Lung microvascular endothelial cell (primary cell): ENCODE data around the gene CACNA2D2. TPM values are rescaled to one million over a fixed set of nuclear protein-coding genes. Genes with fewer than 3 reads are reported as not detected.
"Not testable (repeated sequence)": the region's sequence is repeated elsewhere in the genome, so short reads cannot be mapped to it uniquely, and the experiment has no call there.

Experiments used
- DNase-seq, 2 donors: peaks; one replicate each; pipeline versions ENCODE4 v3.0.0 to v3.0.0-alpha.2; 2010; ENCODE audit warnings: low read depth in 2 of 2
- total RNA-seq: library from RNA; depleted of rRNA; stranded (reverse); fragments of >200 nt; gene quantifications from 2 replicates; pipeline ENCODE4 v1.2.1, GENCODE V29; 2014

Gene CACNA2D2
- total RNA-seq, 1 donor from 2014 or later = under 0.01 TPM

DNA sequence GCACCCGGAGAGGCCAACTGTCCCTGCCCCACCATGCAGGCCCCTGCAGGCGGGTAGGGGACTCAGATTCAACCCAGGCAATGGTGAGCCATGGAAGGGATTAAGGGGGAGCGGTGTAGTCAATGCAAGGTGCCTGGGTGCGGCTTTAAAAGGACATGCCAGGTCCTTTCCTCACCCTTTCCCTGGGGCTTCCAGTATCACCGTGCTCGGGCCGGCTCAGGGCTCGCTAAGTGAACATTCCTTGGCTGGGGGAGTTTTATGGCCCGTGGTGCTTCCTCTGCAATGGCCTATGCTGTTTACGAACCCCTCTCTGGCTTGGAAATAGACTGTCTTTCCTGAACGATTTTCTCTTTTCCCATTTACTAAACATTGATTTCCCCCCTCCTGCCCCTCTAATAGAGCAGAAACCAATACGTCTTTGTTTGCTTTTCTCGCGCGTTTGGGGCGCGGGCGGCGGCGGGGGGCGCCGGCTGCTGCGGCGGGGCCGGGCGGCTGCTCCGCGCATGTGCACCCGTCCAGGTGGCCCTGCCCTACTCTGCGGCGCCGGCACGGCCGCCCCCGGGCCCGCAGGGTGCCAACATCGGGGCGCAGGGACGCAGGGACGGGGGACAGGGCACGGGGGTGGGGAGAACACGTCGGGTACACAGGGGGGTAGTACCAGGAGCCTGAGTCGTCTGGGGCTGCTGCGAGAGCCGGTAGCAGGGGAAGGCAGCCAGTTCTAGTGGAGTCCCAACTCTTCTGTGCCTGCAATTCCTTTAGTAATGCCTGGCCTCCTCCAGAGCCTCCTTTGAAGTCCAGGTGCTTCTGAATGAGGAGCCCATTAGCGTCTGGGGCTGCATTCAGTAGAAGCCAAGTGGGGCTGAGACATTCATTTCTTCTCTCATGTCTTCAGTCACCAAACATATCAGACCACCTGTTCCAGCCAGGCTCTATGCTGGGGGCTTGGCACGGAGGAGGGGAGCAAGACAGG is 26.9 kb upstream of the CACNA2D2 start:
- DNase-seq = no peak

DNA sequence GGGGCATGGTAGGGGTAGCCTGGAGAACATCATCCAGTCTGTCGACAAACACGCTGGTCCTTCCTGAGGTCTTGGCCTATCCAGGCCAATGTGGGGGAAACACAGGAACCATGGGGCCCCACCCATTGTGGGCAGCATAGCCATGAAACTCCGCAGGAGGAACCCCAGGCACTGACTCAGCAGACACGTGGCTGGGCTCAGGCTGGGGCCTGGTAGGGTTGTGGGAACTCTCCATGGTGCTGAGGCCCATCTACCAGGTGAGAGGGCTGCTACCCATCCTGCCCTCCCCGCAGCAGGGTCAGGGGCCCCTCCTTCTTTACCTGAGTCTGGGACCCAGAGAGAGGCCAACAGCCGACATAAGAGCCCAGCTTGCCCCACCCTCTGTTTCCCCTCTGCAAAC is 22.6 kb upstream of the CACNA2D2 start:
- DNase-seq = peak; percentile 32 to 40

DNA sequence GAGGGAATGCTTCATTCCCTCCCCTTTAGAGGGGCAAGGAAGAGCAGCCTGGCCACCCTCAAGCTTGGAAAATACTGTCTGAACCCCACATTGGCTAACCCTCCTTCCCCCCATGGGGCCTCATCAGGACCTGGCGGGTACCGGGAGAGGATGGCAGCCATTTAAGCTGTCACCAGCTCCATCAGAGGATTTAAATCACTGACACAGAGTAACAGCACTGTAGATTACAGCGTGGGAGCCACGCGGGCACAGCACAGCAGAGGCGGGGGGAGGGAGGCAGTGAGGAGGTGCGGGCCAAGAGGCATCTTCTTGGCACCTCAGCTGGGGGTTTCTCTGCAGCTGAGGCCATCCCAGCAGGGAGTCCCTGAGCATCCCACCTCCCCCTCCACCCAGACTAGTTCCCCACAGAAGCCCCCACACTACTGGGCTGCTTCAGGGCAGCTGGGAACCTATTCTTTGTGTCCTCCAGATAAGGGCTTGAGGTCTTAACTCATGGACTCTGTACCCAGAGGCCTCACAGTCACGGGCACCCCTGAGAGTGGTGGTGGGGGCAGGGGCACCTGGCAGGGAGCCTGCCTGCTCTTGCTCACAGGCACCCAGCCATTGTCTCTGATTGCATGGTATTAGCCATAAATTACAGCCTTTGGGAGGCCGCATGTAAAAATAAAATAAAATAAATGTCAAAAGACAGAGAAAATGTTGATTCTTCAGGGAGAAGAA is 21.9 kb upstream of the CACNA2D2 start:
- DNase-seq = no peak

DNA sequence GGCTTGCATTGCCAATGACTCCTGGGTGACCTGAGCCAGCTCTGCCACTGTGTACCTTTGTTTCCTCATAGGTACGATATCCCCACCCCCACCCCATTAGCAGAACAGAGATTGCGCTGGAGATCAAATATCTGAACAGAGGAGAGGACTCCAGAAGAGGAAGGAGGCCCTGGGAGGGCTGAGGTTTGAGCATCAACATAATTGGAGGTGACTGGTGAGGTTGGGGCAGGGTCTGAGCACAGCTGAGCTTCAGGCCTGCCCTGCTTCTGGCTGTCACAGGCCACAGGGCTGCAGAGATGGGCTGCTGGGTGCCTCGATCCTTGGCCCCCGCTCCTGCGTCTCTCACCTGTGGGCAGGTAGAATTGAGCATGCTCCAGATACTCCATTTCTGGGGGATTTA is 21.3 kb upstream of the CACNA2D2 start:
- DNase-seq = no peak

DNA sequence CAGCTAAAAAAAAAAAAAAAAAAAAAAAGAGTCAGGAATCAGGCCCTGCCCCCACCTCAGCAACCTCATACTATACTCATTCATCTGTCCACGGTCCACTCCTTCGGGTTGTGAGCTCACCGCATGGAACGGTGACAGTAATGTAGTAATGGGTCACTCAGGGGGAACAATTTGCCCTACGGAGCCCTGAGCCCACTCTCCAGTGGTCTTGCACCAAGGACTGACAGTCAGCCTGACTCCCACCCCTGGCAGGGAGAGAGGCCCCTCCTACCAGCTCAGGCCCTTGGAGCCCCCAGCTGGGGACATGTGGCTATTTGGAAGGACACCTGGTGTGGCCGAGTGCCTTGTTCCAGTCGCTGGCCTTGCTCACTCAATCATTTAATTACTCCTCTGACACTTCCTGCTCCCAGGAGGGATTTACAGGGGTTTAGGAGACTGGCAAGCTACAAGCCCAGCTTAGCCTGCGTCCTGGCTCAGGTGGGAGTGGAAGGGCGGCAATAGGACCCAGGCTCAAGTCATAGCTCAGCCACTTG is 19.9 kb upstream of the CACNA2D2 start:
- no peak for DNase-seq

DNA sequence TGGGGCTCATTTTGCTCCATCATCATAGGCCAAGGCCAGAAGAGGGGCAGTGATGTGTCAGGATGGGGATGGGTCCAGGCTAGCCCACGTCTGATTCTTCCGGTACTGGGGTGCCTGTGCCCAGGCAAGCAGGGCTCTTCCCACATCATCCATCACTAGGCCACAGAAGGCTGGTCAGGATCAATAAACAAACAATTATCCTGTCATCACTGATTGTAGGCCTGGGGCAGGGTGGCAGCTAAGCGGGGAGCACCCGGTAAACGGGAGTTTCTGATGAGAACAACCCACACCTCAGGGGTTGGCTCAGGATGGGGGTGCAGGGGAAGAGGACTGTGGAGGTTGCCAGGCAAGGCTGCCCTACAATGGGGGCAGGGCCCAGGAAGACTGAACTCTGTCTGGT is 18.1 kb upstream of the CACNA2D2 start:
- DNase-seq = no peak

DNA sequence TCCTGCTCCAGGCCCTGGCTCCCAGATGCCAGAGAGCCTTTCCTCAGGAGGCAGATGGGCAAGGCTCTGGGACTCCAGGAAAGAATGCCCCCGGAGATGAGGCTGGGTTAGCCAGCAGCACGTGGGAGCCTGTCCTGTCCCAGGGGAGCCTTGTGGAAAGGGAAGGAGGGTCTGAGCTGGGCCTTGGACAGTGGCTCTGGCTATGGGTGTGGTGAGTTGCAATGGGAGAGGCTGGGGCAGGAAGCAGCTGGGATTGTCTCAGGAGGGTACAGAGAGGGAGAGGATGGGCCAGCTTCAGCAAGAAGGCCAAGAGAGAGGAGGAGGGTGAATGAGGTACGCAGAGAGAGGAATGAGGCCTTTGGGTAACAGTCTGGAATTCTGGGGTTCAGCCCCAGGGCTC is 17.4 kb upstream of the CACNA2D2 start:
- no peak for DNase-seq

DNA sequence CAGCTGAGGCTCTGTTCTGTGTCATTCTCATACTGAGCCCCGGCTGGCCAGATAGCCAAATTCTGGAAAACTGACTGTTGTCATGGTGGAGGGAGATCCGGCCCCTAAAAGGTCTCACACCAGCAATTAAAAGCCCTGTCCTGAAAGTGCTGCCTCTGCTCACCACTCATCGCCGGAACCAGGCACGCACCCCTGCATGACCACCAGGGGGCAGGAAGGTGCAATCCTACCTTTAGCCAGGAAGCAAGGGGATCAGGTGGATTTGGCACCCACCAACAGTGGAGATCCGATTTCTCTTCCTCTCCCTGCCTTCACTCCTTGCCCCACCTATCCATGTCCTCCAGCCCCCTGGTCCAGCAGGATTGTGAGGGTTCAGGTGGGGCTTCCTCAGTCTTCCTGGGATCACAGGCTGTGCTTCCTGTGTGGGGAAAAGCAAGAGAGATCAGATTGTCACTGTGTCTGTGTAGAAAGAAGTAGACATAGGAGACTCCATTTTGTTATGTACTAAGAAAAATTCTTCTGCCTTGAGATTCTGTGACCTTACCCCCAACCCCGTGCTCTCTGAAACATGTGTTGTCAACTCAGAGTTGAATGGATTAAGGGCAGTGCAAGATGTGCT is 16.1 kb upstream of the CACNA2D2 start:
- DNase-seq = peak; percentile 42 to 61

DNA sequence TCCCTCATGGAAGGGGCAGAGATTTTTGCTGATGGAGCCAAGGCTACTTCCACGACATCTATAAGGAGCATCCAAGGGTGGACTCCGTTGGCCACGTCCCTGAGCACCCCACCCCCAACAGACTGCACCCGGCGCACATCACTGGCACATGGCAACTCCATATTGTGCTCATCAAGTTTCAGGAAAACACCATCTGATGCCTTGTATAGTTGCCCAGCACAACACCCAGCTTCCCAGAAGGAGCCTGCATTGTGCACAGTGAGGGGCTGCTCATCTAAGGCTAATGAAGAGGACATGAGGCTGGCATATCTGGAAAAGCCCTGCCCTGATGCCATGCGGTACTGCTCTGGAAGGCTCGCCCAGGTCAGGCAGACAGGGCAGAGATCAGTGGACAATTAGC is 15.0 kb upstream of the CACNA2D2 start:
- DNase-seq = no peak

DNA sequence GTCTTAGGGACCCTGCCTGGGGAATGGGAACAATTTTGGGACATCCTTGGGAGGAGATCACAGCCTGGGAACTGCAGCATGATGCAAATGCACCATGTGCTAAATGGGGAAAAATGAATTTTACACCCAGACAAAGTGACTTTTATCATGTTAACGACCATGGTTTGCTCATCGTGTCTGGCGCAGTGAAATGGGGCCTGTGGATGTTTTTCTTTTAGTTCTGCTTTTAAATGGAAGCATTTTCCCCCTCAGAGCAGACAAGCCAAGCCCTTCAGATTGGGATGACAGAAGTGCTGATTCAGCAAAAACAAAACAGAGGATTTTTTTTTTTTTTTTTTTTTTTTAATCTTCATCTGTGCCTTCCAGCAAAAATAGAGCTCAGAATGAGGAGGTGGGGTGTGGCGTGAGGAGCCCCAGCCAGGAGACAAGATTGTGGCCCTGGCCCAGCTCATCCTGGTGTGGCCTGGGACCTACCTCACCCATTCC is 14.3 kb upstream of the CACNA2D2 start:
- DNase-seq = no peak

DNA sequence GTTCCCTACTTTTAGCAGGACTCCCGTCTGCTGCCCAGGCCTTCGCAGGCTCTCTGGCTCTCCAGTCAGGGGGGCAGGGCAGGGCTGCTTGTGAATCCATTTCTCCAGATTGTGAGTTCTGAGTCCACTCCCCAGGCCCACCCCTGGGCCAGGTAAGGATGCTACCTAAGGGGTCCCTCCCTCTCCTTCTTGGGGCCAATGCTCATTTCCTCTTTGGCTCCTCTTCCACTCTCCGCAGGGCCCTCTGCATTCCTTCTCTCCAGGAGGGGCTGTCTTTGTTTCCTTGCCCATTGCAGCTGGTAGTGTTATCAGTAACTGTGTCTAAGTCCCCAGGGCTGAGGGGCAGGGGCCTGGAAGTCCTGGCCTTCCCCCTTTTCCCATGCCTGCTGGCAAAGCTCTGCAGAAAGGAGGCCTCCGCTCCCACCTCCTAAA is 13.0 kb upstream of the CACNA2D2 start:
- DNase-seq = no peak

DNA sequence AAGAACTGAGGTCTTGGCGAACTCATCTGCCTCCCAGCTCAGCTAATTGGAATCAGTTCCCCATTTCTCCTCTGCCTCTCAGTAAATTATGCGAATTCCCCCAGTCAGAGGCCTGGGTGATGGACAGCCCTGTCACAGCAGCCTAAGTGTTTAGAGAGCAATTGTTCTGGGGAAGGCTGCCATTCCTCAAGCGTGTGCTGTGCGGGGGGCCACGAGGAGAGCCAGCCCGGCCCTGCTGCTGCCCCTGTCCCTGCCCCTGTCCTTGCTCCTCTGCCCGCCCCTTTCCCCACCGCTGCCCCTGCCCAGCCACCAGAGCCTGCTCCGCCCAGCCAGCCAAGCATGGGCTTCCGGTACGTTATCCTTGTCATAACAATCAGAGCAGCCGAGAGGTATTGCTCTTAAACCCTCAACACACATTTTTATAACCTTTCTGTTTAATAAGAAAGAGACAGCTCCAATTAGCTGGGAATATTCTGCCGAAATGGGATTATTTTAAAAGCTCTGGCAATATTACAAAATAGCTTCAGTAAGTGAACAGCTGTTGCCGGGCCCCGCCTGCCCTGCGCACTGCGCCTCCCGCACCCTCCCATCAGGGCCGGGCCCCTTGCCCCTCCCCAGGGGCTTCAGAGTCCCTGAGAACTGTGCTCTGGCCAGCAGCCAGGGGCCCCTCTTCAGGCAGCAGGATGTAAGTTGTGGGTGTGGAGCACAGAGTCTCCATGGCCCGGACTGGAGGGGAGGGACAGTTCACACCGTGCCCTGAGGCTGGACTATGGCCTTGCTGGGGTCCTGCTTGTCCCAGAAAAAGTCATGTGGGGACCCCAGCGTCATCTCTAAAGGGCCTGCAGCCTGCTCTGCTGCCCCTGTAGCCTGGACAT is 12.4 kb upstream of the CACNA2D2 start:
- peak; percentile 21 to 39 for DNase-seq

DNA sequence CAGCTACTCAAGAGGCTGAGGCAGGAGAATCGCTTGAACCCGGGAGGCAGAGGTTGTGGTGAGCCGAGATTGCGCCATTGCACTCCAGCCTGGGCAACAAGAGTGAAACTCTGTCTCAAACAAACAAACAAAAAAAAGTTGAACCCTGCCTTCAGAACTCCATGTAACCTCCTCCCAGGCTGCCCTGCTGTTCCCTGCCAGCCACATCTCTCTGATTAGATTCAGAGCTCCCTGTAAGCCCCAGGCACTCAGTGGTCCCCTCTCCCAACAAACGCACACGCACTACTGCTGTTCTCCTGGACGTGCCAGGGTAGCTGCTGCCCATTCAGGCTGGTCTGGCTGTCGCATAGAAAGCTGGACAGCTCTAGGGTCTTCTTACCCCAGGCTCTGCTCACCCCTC is 9.5 kb upstream of the CACNA2D2 start:
- not testable (repeated sequence) for DNase-seq

DNA sequence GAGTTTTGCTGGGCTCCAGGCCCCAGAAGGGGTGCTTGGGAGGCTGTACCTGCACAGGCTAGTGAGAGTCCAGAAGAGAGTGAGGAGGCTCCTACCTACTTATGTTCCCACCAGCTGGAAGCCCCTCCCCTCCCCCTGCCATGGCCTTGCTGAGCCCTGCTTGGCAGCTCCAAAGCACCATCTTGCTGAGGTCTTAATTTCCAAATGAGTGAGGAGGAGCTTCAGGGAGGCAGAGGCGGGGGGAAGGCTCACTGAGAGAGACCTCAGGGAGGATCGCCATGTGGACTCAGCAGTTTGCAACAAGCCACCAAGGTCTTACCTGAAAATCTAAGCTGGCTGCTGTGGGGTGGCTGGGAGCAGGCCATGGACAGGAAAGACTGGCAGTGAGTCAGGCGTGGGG is 8.7 kb upstream of the CACNA2D2 start:
- DNase-seq = no peak

DNA sequence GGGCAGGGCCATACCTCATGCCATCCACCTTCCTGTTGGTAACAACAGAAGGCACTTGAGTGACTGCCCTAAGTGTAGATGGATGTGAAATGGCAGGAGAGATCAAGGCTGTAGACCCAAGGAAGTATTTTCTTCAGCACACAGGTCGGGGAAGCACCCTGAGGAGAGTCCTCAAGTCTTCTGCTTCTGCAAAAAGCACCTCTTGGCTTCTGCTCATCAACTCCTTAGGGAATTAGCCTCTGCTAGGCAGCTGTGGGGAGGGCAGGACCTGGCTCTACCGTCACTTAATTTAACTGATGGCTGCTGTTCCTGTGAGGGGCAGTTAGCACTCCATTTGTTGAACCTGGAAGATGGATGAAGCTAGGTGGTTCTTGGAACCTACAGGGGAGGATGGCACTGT is 6.9 kb upstream of the CACNA2D2 start:
- no peak for DNase-seq

DNA sequence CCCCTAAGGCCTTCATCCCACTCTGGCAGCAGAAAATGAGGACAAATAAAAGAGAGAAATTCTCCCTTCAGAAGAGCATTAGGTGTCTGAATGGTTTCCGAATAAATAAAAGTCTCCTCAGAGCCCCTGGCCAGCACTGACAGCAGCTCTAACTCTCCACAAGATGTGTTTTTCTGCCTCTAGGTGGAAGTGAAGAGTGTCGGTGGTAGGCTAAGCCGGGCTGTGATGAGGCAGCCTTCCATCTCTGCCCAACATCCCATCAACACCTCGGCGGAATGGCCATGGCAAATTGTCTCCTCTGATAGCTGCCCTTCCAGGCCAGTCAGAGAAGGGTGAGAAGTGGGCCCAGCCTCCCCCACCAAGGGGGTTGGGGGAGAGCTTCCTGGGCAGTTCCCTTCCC is 6.3 kb upstream of the CACNA2D2 start:
- DNase-seq = no peak

DNA sequence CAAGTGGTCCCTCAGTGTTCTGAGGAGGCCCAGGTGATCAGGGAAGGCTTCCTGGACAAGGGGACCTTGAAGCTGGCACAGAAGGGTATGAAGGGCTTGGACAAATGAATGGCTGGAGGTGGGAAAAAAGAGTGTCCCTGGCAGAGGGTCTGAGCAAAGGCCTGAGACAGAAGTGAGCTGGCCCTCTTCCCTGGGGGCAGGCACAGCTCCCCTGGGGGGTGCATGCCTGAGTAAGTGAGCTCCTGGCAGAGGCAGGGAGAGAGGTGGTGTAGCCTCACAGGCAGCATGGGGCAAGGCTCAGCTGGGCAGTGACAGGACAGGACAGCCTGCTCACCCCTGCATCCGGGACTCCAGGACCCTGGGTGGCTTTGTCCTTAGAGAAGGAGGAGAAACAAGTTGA is 5.4 kb upstream of the CACNA2D2 start:
- DNase-seq = no peak

DNA sequence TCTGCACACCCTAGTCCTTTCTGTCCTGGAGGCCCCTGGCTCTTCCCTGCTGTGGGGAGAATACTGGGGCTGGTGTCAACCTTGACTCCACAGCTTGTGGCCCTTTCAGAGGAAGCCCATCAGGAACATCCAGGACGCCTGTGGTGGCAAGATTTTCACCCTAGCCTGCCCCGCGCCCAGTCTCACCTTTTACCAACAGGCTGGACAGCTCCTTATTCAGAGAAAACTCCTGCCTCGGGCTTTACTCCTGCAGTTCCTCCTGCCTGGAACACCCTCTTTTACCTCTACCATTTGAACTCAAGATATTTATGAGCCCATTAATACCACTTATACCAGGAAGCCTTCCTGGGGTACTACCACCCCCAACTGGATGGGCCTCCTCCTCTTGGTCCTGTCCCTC is 2.7 kb upstream of the CACNA2D2 start:
- no peak for DNase-seq

DNA sequence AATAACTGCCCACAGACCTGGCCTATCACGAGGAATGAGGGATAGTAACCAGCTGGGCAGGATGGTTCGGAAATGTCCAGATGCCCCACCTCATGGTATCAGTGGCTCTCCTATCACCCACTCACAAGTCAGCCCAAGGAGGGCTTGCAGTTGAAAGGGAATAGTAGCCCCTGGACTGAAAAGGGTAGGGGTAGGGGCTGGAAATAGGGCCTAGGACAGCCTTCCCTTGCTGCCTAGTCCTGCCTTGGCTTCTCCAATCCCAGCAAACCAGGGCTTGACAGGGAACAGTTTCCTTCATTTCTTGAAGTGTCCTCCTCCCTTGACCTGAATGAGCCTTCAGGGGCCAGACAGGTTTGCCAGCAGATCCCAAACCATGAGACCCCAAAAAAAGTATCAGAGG is 1.2 kb upstream of the CACNA2D2 start:
- DNase-seq = no peak

DNA sequence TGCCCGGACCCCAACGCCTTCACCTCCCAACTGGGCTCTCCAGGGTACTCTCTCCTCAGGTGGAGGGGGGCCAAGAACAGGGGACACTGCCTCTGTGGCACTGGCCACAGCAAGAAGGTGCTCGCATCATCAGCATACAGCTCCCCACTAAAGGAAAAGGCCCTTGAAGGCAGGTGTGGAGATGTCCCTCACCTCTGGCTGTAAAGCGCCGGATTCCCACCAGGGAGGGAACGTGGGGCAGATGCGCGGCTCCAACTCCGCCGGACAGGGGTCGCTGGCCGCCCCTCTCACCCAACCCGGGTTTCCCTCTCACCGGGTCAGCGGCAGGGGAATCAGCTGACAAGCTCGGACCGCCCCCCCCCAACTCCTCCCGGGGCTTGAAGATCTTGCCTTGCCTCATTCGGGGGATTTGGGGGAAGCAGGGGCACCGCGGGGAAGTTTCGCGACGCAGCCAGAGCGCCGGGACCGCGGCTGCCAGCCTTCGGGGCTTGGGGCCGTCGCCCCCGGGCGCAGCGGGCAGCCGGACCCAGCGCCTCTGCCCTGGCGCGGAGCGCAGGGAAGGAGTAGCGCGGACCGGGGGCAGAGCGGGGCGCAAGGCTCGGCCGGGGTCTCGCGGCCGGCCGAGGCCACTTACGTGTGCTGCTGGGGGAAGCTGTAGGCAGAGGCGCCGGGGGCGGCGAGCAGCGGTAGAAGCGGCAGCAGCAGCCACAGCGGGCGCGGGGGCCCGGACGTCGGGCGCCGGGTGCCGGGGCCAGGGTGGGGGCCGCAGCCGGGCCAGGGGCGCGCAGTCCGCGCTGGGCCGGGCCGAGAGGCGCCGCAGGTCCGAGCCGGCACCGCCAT is 630 bp downstream of the CACNA2D2 start:
- peak in 1 of 2 donors; percentile 11 for DNase-seq
